MM.1S (cell line): ENCODE results near the gene LBX2.
"Not testable (repeated sequence)": the region's sequence is repeated elsewhere in the genome, so short reads cannot be mapped to it uniquely, and the experiment has no call there.

ENCODE experiments used
- DNase-seq: peaks from one replicate; pipeline ENCODE4 v3.0.0-alpha.2; 2015
- H2AFZ ChIP-seq: fragments of 300-600 bp; sonication (generic); 2 replicates; pipeline ENCODE4 v1.6.0; 2016; ENCODE audit warnings: antibody characterized with exemption, low read length
- H3F3A ChIP-seq: fragments of 300-600 bp; sonication (generic); 2 replicates; pipeline ENCODE4 v1.6.1; 2016; ENCODE audit warnings: mild to moderate bottlenecking, antibody characterized with exemption, low read length, moderate library complexity, mixed read lengths; ENCODE audit not compliant: insufficient read depth
- H3K27ac ChIP-seq: fragments of 300-600 bp; sonication (generic); 2 replicates; pipeline ENCODE4 v1.5.1; 2016; ENCODE audit warnings: mild to moderate bottlenecking, low read length
- H3K27me3 ChIP-seq: fragments of 300-600 bp; sonication (generic); replicated peaks from 2 replicates; pipeline ENCODE4 v1.6.0; 2016; ENCODE audit warnings: low read length; ENCODE audit not compliant: insufficient read depth
- H3K36me3 ChIP-seq: fragments of 300-600 bp; sonication (generic); replicated peaks from 2 replicates; pipeline ENCODE4 v1.6.1; 2016; ENCODE audit warnings: mild to moderate bottlenecking, low read length, mixed read lengths; ENCODE audit not compliant: insufficient read depth
- H3K4me1 ChIP-seq: fragments of 300-600 bp; sonication (generic); 2 replicates; pipeline ENCODE4 v1.6.1; 2016; ENCODE audit warnings: low read length, mixed read lengths
- H3K4me2 ChIP-seq: fragments of 300-600 bp; sonication (generic); 2 replicates; pipeline ENCODE4 v1.6.0; 2016; ENCODE audit warnings: low read depth, low read length
- H3K4me3 ChIP-seq: fragments of 300-600 bp; sonication (generic); 2 replicates; pipeline ENCODE4 v1.5.1; 2016; ENCODE audit warnings: low read length, mixed read lengths
- H3K79me2 ChIP-seq: fragments of 300-600 bp; sonication (generic); 2 replicates; pipeline ENCODE4 v1.6.1; 2016; ENCODE audit warnings: mixed run types, low read length, mixed read lengths
- H3K9ac ChIP-seq: fragments of 300-600 bp; sonication (generic); 2 replicates; pipeline ENCODE4 v1.6.1; 2016; ENCODE audit warnings: low read length, mixed read lengths
- H3K9me2 ChIP-seq: fragments of 300-600 bp; sonication (generic); replicated peaks from 2 replicates; pipeline ENCODE4 v1.6.1; 2016; ENCODE audit warnings: mild to moderate bottlenecking, low read length, mixed read lengths; ENCODE audit not compliant: insufficient read depth
- H3K9me3 ChIP-seq: fragments of 300-600 bp; sonication (generic); replicated peaks from 2 replicates; pipeline ENCODE4 v1.6.1; 2016; ENCODE audit warnings: mild to moderate bottlenecking, low read length, mixed read lengths; ENCODE audit not compliant: insufficient read depth
- H4K20me1 ChIP-seq: fragments of 300-600 bp; sonication (generic); 2 replicates; pipeline ENCODE4 v1.6.1; 2016; ENCODE audit warnings: mild to moderate bottlenecking, low read length, moderate library complexity, mixed read lengths; ENCODE audit not compliant: insufficient read depth
- CTCF ChIP-seq: fragments of 300-600 bp; sonication (generic); IDR thresholded peaks from 2 replicates; pipeline ENCODE4 v1.5.1; 2016; ENCODE audit warnings: antibody characterized with exemption, low read length, mixed read lengths
- EZH2 ChIP-seq: fragments of 300-600 bp; sonication (generic); optimal IDR thresholded peaks from 2 replicates; pipeline ENCODE3; 2017; ENCODE audit warnings: low read depth, mild to moderate bottlenecking, antibody characterized with exemption, low read length, mixed read lengths
- EZH2phosphoT487 ChIP-seq: fragments of 300-600 bp; sonication (generic); IDR thresholded peaks from 2 replicates; pipeline ENCODE4 v1.6.1; 2018; ENCODE audit warnings: antibody characterized with exemption, low read length

The LBX2 gene

GRCh38 chr2:74471332-74472065 lies 27.9 kb downstream of the LBX2 start:
- Histone ChIP-seq H3K27me3 (no peaks in the 10 kb centered on the region), H3K4me1 (peaks cover 5% of the 10 kb centered on the region; the same call in 1 of the 2 replicates), H3K9me2 (no peaks in the 10 kb centered on the region), H3K79me2 (peaks cover 6% of the 10 kb centered on the region), H3K27ac (peak overlapping the region; percentile 90; the same call in 1 of the 2 replicates), H2AFZ (peak overlapping the region; percentile 93), H4K20me1 (no peaks in the 10 kb centered on the region), H3K36me3 (no peaks in the 10 kb centered on the region; the same call in 1 of the 2 replicates), H3K9me3 (no peaks in the 10 kb centered on the region), H3F3A (peaks cover 37% of the 10 kb centered on the region), H3K4me2 (peak overlapping the region; percentile 93), H3K4me3 (peak overlapping the region; percentile 99), H3K9ac (peak overlapping the region; percentile 87)
- no peak for DNase-seq
- TF ChIP-seq EZH2 (no peak), CTCF (no peak)

GRCh38 chr2:74470742-74471141 lies 28.7 kb downstream of the LBX2 start:
- H3K9me2 ChIP-seq, H3K9me3 ChIP-seq, H3K4me2 ChIP-seq, H3K36me3 ChIP-seq, H3K4me3 ChIP-seq, H2AFZ ChIP-seq, H3K27ac ChIP-seq, H3K4me1 ChIP-seq, H4K20me1 ChIP-seq, H3K9ac ChIP-seq, H3K27me3 ChIP-seq, DNase-seq, H3K79me2 ChIP-seq: not testable (repeated sequence)
- H3F3A ChIP-seq: peaks cover 37% of the 10 kb centered on the region

GRCh38 chr2:74464406-74464805 lies 35.0 kb downstream of the LBX2 start:
- peak overlapping the region; percentile 100 for H3K4me2 ChIP-seq
- peak overlapping the region; percentile 83 for H3K9ac ChIP-seq
- peak overlapping the region; percentile 80 for H2AFZ ChIP-seq
- TF ChIP-seq EZH2phosphoT487 (no peak), EZH2 (no peak), CTCF (no peak)
- peak overlapping the region; percentile 36; the same call in 1 of the 2 replicates for H3K27ac ChIP-seq
- 0 out of 2 replicates have a peak, but pooled peaks cover 3% of the 10 kb centered on the region for H3F3A ChIP-seq
- H3K4me1 ChIP-seq: peaks cover 4% of the 10 kb centered on the region; the same call in 1 of the 2 replicates
- H3K9me2 ChIP-seq: no peaks in the 10 kb centered on the region
- H3K79me2 ChIP-seq: peaks cover 20% of the 10 kb centered on the region
- H3K9me3 ChIP-seq: no peaks in the 10 kb centered on the region
- no peaks in the 10 kb centered on the region for H4K20me1 ChIP-seq
- H3K4me3 ChIP-seq: peak overlapping the region; percentile 90
- H3K36me3 ChIP-seq: no peaks in the 10 kb centered on the region
- DNase-seq: no peak
- no peaks in the 10 kb centered on the region for H3K27me3 ChIP-seq

GRCh38 chr2:74462786-74463105 lies 36.7 kb downstream of the LBX2 start:
- no peak overlapping the region for H3K4me2 ChIP-seq
- no peaks in the 10 kb centered on the region for H3K9me3 ChIP-seq
- TF ChIP-seq EZH2phosphoT487 (no peak), CTCF (no peak), EZH2 (no peak)
- no peak overlapping the region for H3K4me3 ChIP-seq
- no peak overlapping the region for H3K27ac ChIP-seq
- no peak overlapping the region for H3K9ac ChIP-seq
- no peaks in the 10 kb centered on the region for H3K9me2 ChIP-seq
- DNase-seq: no peak
- H3K79me2 ChIP-seq: peaks cover 23% of the 10 kb centered on the region
- no peaks in the 10 kb centered on the region for H3K27me3 ChIP-seq
- peaks cover 5% of the 10 kb centered on the region; the same call in 1 of the 2 replicates for H3F3A ChIP-seq
- H4K20me1 ChIP-seq: no peaks in the 10 kb centered on the region
- no peaks in the 10 kb centered on the region for H3K36me3 ChIP-seq
- peaks cover 4% of the 10 kb centered on the region; the same call in 1 of the 2 replicates for H3K4me1 ChIP-seq
- H2AFZ ChIP-seq: no peak overlapping the region
